Upper lobe of left lung (tissue), 4 donors: ENCODE results near the gene CHCHD6.

Source experiments
- CTCF ChIP-seq, 6 experiments: fragments of 450-650 bp in 4 of 6; fragments of 200-600 bp in 2 of 6; sonication (generic) in 2 of 6; IDR thresholded peaks; one replicate each; pipeline ENCODE4 v1.5.1; 2016 to 2019; ENCODE audit warnings: antibody characterized with exemption in 6 of 6
- POLR2A ChIP-seq, 4 donors: fragments of 450-650 bp; IDR thresholded peaks; one replicate each; pipeline ENCODE4 v1.5.1; 2016 to 2017; ENCODE audit warnings: antibody characterized with exemption in 4 of 4, mild to moderate bottlenecking in 2 of 4

- no peak for TF ChIP-seq CTCF (IDR thresholded peaks at IDR 0.05)
- no peak for TF ChIP-seq POLR2A (IDR thresholded peaks at IDR 0.05)
Measured at GRCh38 chr3:126990024-126990700, 286.1 kb downstream of the CHCHD6 start.
